ENCODE data around the gene STK38.

Gene STK38

GRCh38 chr6:36533321-36533720, 14.0 kb downstream of the STK38 start:
- no peak overlapping the region for H3K14ac ChIP-seq (ENCODE audit: low read length)
- no peak overlapping the region for H3K23ac ChIP-seq (ENCODE audit: low read depth, low read length, poor library complexity)
- no peak overlapping the region for H3K4ac ChIP-seq (ENCODE audit: low read length)
- no peak overlapping the region for H4K91ac ChIP-seq (ENCODE audit: low read depth, low read length, poor library complexity)
- H3K36me3 ChIP-seq (replicated peaks in 1 of 2; ENCODE audit: control insufficient read depth in 2 of 2, insufficient read depth in 2 of 2, low read length in 2 of 2), result peaks cover 4 to 87% of the 10 kb centered on the region in 2 donors
- no peak overlapping the region for H3K9ac ChIP-seq (ENCODE audit: low read depth, low read length, poor library complexity)
- H2BK120ac ChIP-seq (ENCODE audit: low read depth, low read length), result no peak overlapping the region
- H2BK5ac ChIP-seq (ENCODE audit: low read length), result no peak overlapping the region
- no peaks in the 10 kb centered on the region for H3K79me1 ChIP-seq (ENCODE audit: low read depth, low read length)
- H3K18ac ChIP-seq (ENCODE audit: low read length), result no peak overlapping the region
- peaks cover 0 to 9% of the 10 kb centered on the region in 2 donors for H3K9me3 ChIP-seq (replicated peaks in 1 of 2; ENCODE audit: control insufficient read depth in 2 of 2, insufficient read depth in 1 of 2, low read depth in 1 of 2, low read length in 2 of 2)
- WGBS, 2 donors (ENCODE audit: extremely low coverage in 2 of 2, insufficient read length in 2 of 2, insufficient replicate concordance in 1 of 2), result no CpG with 5 or more reads among the region's 1 CpG
- DNase-seq (ENCODE audit: low spot score), result no peak
- no peak overlapping the region for H3K4me2 ChIP-seq (ENCODE audit: insufficient read depth, low read length, poor library complexity, severe bottlenecking)
- H3K4me3 ChIP-seq (ENCODE audit: low read length in 2 of 2), result no peak overlapping the region
- H3K27me3 ChIP-seq (ENCODE audit: control insufficient read depth in 3 of 3, insufficient read depth in 3 of 3, low read depth in 1 of 3, low read length in 3 of 3), result no peaks in the 10 kb centered on the region
- H2AFZ ChIP-seq (ENCODE audit: low read length), result no peak overlapping the region
- no peak overlapping the region for H3K27ac ChIP-seq (replicated peaks; ENCODE audit: low read length)
- H2BK15ac ChIP-seq (ENCODE audit: low read length), result no peak overlapping the region
- H2AK5ac ChIP-seq (ENCODE audit: low read depth, low read length), result no peak overlapping the region
- H2BK12ac ChIP-seq (ENCODE audit: low read length), result no peak overlapping the region
- H4K8ac ChIP-seq (ENCODE audit: low read depth, low read length), result no peak overlapping the region
- no peaks in the 10 kb centered on the region for H3K4me1 ChIP-seq (ENCODE audit: control insufficient read depth in 2 of 2, insufficient read depth in 1 of 2, low read depth in 1 of 2, low read length in 2 of 2)

- Histone ChIP-seq H2BK12ac (ENCODE audit: low read length) (no peak overlapping the region), H3K4me1 (ENCODE audit: control insufficient read depth in 2 of 2, insufficient read depth in 1 of 2, low read depth in 1 of 2, low read length in 2 of 2) (no peaks in the 10 kb centered on the region), H4K91ac (ENCODE audit: low read depth, low read length, poor library complexity) (no peak overlapping the region), H3K9me3 (replicated peaks in 1 of 2; ENCODE audit: control insufficient read depth in 2 of 2, insufficient read depth in 1 of 2, low read depth in 1 of 2, low read length in 2 of 2) (no peaks in the 10 kb centered on the region), H4K8ac (ENCODE audit: low read depth, low read length) (no peak overlapping the region), H2AFZ (ENCODE audit: low read length) (no peak overlapping the region), H3K27ac (replicated peaks; ENCODE audit: low read length) (no peak overlapping the region), H3K36me3 (replicated peaks in 1 of 2; ENCODE audit: control insufficient read depth in 2 of 2, insufficient read depth in 2 of 2, low read length in 2 of 2) (peaks cover 9 to 80% of the 10 kb centered on the region in 2 donors), H3K4me3 (ENCODE audit: low read length in 2 of 2) (no peak overlapping the region), H3K14ac (ENCODE audit: low read length) (no peak overlapping the region), H3K27me3 (ENCODE audit: control insufficient read depth in 3 of 3, insufficient read depth in 3 of 3, low read depth in 1 of 3, low read length in 3 of 3) (no peaks in the 10 kb centered on the region), H3K23ac (ENCODE audit: low read depth, low read length, poor library complexity) (no peak overlapping the region), H3K9ac (ENCODE audit: low read depth, low read length, poor library complexity) (no peak overlapping the region), H3K79me1 (ENCODE audit: low read depth, low read length) (no peaks in the 10 kb centered on the region), H2BK5ac (ENCODE audit: low read length) (no peak overlapping the region), H2BK15ac (ENCODE audit: low read length) (no peak overlapping the region), H3K4ac (ENCODE audit: low read length) (no peak overlapping the region), H2AK5ac (ENCODE audit: low read depth, low read length) (no peak overlapping the region), H3K18ac (ENCODE audit: low read length) (no peak overlapping the region), H2BK120ac (ENCODE audit: low read depth, low read length) (no peak overlapping the region), H3K4me2 (ENCODE audit: insufficient read depth, low read length, poor library complexity, severe bottlenecking) (no peak overlapping the region)
- no peak for DNase-seq (ENCODE audit: low spot score)
- WGBS, 2 donors (ENCODE audit: extremely low coverage in 2 of 2, insufficient read length in 2 of 2, insufficient replicate concordance in 1 of 2), result no CpG with 5 or more reads among the region's 2 CpGs
Measured at GRCh38 chr6:36526066-36526465, 21.2 kb downstream of the STK38 start.

GRCh38 chr6:36525346-36525745, 21.9 kb downstream of the STK38 start:
- no peak overlapping the region for H4K91ac ChIP-seq (ENCODE audit: low read depth, low read length, poor library complexity)
- no peak overlapping the region for H2BK12ac ChIP-seq (ENCODE audit: low read length)
- no peak overlapping the region for H3K9ac ChIP-seq (ENCODE audit: low read depth, low read length, poor library complexity)
- H3K23ac ChIP-seq (ENCODE audit: low read depth, low read length, poor library complexity), result no peak overlapping the region
- no peak overlapping the region for H2AK5ac ChIP-seq (ENCODE audit: low read depth, low read length)
- no peak overlapping the region for H3K4me2 ChIP-seq (ENCODE audit: insufficient read depth, low read length, poor library complexity, severe bottlenecking)
- H2BK120ac ChIP-seq (ENCODE audit: low read depth, low read length), result no peak overlapping the region
- H3K14ac ChIP-seq (ENCODE audit: low read length), result no peak overlapping the region
- no peak overlapping the region for H3K4ac ChIP-seq (ENCODE audit: low read length)
- no peak overlapping the region for H2BK5ac ChIP-seq (ENCODE audit: low read length)
- no peak overlapping the region for H3K18ac ChIP-seq (ENCODE audit: low read length)
- no peaks in the 10 kb centered on the region for H3K79me1 ChIP-seq (ENCODE audit: low read depth, low read length)
- no peaks in the 10 kb centered on the region for H3K9me3 ChIP-seq (replicated peaks in 1 of 2; ENCODE audit: control insufficient read depth in 2 of 2, insufficient read depth in 1 of 2, low read depth in 1 of 2, low read length in 2 of 2)
- no peak for DNase-seq (ENCODE audit: low spot score)
- peaks cover 9 to 82% of the 10 kb centered on the region in 2 donors for H3K36me3 ChIP-seq (replicated peaks in 1 of 2; ENCODE audit: control insufficient read depth in 2 of 2, insufficient read depth in 2 of 2, low read length in 2 of 2)
- WGBS, 2 donors (ENCODE audit: extremely low coverage in 2 of 2, insufficient read length in 2 of 2, insufficient replicate concordance in 1 of 2), result no CpG with 5 or more reads among the region's 2 CpGs
- H4K8ac ChIP-seq (ENCODE audit: low read depth, low read length), result no peak overlapping the region
- H3K27ac ChIP-seq (replicated peaks; ENCODE audit: low read length), result no peak overlapping the region
- no peak overlapping the region for H3K4me3 ChIP-seq (ENCODE audit: low read length in 2 of 2)
- H2BK15ac ChIP-seq (ENCODE audit: low read length), result no peak overlapping the region
- no peaks in the 10 kb centered on the region for H3K4me1 ChIP-seq (ENCODE audit: control insufficient read depth in 2 of 2, insufficient read depth in 1 of 2, low read depth in 1 of 2, low read length in 2 of 2)
- no peaks in the 10 kb centered on the region for H3K27me3 ChIP-seq (ENCODE audit: control insufficient read depth in 3 of 3, insufficient read depth in 3 of 3, low read depth in 1 of 3, low read length in 3 of 3)
- no peak overlapping the region for H2AFZ ChIP-seq (ENCODE audit: low read length)

GRCh38 chr6:36524871-36525270, 22.4 kb downstream of the STK38 start:
- Histone ChIP-seq H3K4me3 (ENCODE audit: low read length in 2 of 2) (no peak overlapping the region), H3K18ac (ENCODE audit: low read length) (no peak overlapping the region), H3K4ac (ENCODE audit: low read length) (no peak overlapping the region), H4K91ac (ENCODE audit: low read depth, low read length, poor library complexity) (no peak overlapping the region), H3K79me1 (ENCODE audit: low read depth, low read length) (no peaks in the 10 kb centered on the region), H2BK5ac (ENCODE audit: low read length) (no peak overlapping the region), H2AFZ (ENCODE audit: low read length) (no peak overlapping the region), H3K9ac (ENCODE audit: low read depth, low read length, poor library complexity) (no peak overlapping the region), H3K27ac (replicated peaks; ENCODE audit: low read length) (no peak overlapping the region), H3K4me2 (ENCODE audit: insufficient read depth, low read length, poor library complexity, severe bottlenecking) (no peak overlapping the region), H3K27me3 (ENCODE audit: control insufficient read depth in 3 of 3, insufficient read depth in 3 of 3, low read depth in 1 of 3, low read length in 3 of 3) (no peaks in the 10 kb centered on the region), H2BK120ac (ENCODE audit: low read depth, low read length) (no peak overlapping the region), H3K14ac (ENCODE audit: low read length) (no peak overlapping the region), H2BK15ac (ENCODE audit: low read length) (no peak overlapping the region), H3K36me3 (replicated peaks in 1 of 2; ENCODE audit: control insufficient read depth in 2 of 2, insufficient read depth in 2 of 2, low read length in 2 of 2) (peaks cover 9 to 87% of the 10 kb centered on the region in 2 donors), H3K23ac (ENCODE audit: low read depth, low read length, poor library complexity) (no peak overlapping the region), H2BK12ac (ENCODE audit: low read length) (no peak overlapping the region), H3K9me3 (replicated peaks in 1 of 2; ENCODE audit: control insufficient read depth in 2 of 2, insufficient read depth in 1 of 2, low read depth in 1 of 2, low read length in 2 of 2) (no peaks in the 10 kb centered on the region), H2AK5ac (ENCODE audit: low read depth, low read length) (no peak overlapping the region), H3K4me1 (ENCODE audit: control insufficient read depth in 2 of 2, insufficient read depth in 1 of 2, low read depth in 1 of 2, low read length in 2 of 2) (no peaks in the 10 kb centered on the region), H4K8ac (ENCODE audit: low read depth, low read length) (no peak overlapping the region)
- no peak for DNase-seq (ENCODE audit: low spot score)
- no CpG with 5 or more reads among the region's 5 CpGs for WGBS, 2 donors (ENCODE audit: extremely low coverage in 2 of 2, insufficient read length in 2 of 2, insufficient replicate concordance in 1 of 2)
